Neural crest cell (in vitro differentiated cells): Measurements from ENCODE around the gene ZNF609. TPM values are rescaled to one million over a fixed set of nuclear protein-coding genes. Genes with fewer than 3 reads are reported as not detected.

Source experiments
- DNase-seq: peaks from one replicate; pipeline ENCODE4 v3.0.0; 2021; ENCODE audit warnings: low read depth, mixed read lengths, low spot score
- H3K27ac Mint-ChIP-seq: one replicate; pipeline ENCODE4 v1.8.0; 2021; ENCODE audit warnings: mild to moderate bottlenecking, mixed read lengths; ENCODE audit not compliant: unreplicated experiment
- H3K27me3 Mint-ChIP-seq: 2 replicates; pipeline ENCODE4 v1.8.0; 2021; ENCODE audit warnings: low read depth, mild to moderate bottlenecking, mixed read lengths
- H3K36me3 Mint-ChIP-seq: 2 replicates; pipeline ENCODE4 v1.8.0; 2021; ENCODE audit warnings: low read depth, mild to moderate bottlenecking, mixed read lengths
- H3K4me1 Mint-ChIP-seq: 2 replicates; pipeline ENCODE4 v1.8.0; 2021; ENCODE audit warnings: mixed read lengths
- H3K4me3 Mint-ChIP-seq: one replicate; pipeline ENCODE4 v1.8.0; 2021; ENCODE audit warnings: mild to moderate bottlenecking, mixed read lengths
- H3K9me3 Mint-ChIP-seq: 2 replicates; pipeline ENCODE4 v1.8.0; 2021; ENCODE audit warnings: mixed read lengths
- total RNA-seq: library from RNA; stranded (reverse); gene quantifications from 2 replicates; pipeline ENCODE4 v1.2.1, GENCODE V29; 2021
- TF ChIP-seq, protein P1 (sequence below): fragments of 200-600 bp; sonication (generic); conservative IDR thresholded peaks from 2 replicates; pipeline ENCODE4 v1.5.0; 2021; ENCODE audit warnings: antibody characterized with exemption, mild to moderate bottlenecking

The ZNF609 gene
- total RNA-seq, 1 donor from 2014 or later: 43.0 TPM

DNA sequence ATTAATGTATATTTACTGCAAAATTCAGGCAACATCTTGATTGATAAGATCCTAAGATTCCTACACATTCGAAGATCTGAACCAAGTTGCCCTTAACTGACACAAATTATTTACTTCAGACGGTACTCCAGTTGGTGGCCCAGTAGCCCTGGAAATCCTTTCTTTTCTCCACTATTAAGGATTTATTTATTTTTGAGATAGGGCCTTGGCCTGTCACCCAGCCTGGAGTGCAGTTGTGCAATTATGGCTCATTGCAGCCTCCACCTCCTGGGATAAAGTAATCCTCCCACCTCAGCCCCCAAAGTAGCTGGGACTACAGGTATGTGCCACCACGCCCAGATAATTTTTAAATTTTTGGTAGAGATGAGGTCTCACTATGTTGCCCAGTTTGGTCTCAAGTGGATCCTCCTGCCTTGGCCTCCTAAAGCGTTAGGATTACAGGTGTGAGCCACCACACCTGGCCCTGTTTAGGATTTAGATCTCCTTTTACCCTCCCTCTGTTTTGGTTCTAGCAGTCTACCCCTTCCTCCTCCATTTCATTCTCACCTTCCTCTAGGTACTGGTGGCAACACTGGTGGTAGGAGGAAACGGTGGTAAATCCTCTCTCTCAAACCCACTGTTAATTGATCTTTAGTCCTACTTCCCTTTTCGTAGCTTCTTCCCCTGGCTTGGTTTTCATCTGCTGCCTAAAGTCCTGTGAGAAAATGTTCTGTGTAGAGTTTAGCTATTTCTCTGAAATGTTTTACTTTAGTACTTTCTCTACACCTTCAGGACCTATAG is 12.7 kb upstream of the ZNF609 start:
- DNase-seq: no peak
- Mint-ChIP-seq H3K4me3 (no peak overlapping the region), H3K4me1 (peaks cover 3% of the 10 kb centered on the region), H3K9me3 (no peaks in the 10 kb centered on the region), H3K27me3 (no peaks in the 10 kb centered on the region), H3K27ac (no peak overlapping the region), H3K36me3 (peaks cover 4% of the 10 kb centered on the region)
- TF ChIP-seq, protein P1, sequence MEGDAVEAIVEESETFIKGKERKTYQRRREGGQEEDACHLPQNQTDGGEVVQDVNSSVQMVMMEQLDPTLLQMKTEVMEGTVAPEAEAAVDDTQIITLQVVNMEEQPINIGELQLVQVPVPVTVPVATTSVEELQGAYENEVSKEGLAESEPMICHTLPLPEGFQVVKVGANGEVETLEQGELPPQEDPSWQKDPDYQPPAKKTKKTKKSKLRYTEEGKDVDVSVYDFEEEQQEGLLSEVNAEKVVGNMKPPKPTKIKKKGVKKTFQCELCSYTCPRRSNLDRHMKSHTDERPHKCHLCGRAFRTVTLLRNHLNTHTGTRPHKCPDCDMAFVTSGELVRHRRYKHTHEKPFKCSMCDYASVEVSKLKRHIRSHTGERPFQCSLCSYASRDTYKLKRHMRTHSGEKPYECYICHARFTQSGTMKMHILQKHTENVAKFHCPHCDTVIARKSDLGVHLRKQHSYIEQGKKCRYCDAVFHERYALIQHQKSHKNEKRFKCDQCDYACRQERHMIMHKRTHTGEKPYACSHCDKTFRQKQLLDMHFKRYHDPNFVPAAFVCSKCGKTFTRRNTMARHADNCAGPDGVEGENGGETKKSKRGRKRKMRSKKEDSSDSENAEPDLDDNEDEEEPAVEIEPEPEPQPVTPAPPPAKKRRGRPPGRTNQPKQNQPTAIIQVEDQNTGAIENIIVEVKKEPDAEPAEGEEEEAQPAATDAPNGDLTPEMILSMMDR: no peak

DNA sequence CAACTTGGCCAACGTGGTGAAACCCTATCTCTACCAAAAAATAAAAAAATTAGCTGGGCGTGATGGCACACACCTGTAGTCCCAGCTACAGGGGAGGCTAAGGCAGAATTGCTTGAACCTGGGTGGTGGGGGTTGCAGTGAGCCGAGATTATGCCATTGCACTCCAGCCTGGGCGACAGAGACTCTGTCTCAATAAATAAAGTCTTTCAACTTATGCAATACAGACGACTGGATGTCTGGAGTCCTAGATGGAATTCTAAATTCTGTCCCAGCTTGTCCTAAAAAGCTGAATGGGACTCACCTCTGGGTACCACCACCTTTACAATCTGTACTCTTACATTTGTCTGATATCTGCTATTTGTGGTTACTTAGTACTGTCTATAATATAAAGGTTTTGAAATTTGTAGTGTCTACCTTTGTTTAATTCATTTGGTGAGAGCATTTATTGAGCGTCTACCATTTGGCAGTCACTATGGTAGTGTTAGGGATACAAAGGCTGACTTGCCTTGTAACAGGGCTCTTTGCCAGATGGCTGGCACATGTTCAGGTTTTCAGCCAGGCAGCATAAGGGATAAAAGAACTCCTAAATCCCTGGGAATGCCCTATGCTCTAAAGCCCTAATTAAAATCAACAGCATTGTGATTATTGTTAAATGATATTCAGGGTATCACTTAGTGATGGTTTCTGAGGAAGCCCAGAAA is 7.2 kb upstream of the ZNF609 start:
- no peak for DNase-seq
- no peaks in the 10 kb centered on the region for H3K27me3 Mint-ChIP-seq
- TF ChIP-seq, protein P1: no peak
- H3K4me1 Mint-ChIP-seq: peaks cover 54% of the 10 kb centered on the region
- no peak overlapping the region for H3K27ac Mint-ChIP-seq
- H3K36me3 Mint-ChIP-seq: no peaks in the 10 kb centered on the region
- peak overlapping the region; percentile 0 for H3K4me3 Mint-ChIP-seq
- no peaks in the 10 kb centered on the region for H3K9me3 Mint-ChIP-seq

DNA sequence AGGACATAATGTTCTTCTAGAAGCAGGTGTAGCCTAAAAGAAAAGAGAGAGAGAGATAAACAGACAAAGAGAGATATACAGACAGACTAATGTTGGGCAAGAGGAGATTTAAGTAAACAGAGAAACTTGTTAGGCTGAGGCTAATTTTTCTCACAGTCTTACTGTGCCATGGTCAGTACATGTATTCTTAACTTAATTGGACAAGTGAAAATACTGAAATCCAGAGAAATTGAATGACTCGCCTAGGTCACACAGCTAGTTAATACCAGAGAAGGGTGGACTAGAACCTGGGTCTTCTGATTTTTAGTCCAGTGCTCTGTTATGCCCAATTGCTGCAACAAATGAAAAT is 6.7 kb upstream of the ZNF609 start:
- Mint-ChIP-seq H3K36me3 (no peaks in the 10 kb centered on the region), H3K4me1 (peaks cover 56% of the 10 kb centered on the region), H3K9me3 (no peaks in the 10 kb centered on the region), H3K27me3 (no peaks in the 10 kb centered on the region), H3K4me3 (peak overlapping the region; percentile 0), H3K27ac (peak overlapping the region; percentile 19)
- no peak for DNase-seq
- TF ChIP-seq, protein P1: no peak

DNA sequence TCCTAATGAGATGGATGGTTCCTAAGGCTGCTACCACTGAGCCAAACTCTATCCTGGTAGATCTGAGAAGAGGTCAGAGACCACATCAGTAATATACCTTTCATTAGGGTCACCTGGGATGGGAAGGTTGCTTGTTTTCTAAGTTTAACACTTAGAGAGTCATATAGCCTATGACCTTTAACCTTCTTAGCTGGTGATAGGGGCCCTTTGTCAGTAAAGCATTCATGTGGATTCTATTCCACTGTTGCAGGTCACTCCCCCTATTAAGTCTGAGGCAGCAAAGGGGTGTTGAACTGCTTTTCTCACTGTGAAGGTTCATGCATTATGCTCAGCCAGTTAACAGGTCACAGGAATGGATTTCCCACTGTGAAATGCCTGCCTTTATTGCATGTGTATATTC is 6.1 kb upstream of the ZNF609 start:
- TF ChIP-seq, protein P1: no peak
- H3K36me3 Mint-ChIP-seq: no peaks in the 10 kb centered on the region
- H3K27me3 Mint-ChIP-seq: no peaks in the 10 kb centered on the region
- peak overlapping the region; percentile 19 for H3K27ac Mint-ChIP-seq
- peaks cover 57% of the 10 kb centered on the region for H3K4me1 Mint-ChIP-seq
- DNase-seq: no peak
- H3K4me3 Mint-ChIP-seq: no peak overlapping the region
- no peaks in the 10 kb centered on the region for H3K9me3 Mint-ChIP-seq

DNA sequence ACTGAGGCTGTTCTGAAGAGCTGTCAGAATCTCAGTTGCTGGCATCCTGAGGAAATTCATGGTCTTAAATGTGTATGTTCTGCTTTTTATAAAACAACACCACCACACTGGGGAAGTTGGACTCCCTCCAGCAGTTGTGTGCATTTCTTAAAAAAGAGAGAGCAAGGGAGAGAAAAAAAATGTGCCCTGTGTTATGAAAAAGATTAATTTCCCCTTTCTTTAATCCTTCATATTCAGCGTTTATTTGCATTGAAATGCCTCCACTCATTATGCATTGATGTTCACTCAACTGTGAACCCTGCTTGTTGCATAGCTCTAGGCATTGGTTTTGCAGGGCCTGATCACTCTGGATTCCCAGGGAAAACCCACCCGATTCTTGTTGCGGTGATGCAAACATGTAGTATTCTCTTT is 4.4 kb upstream of the ZNF609 start:
- Mint-ChIP-seq H3K4me3 (peak overlapping the region; percentile 92), H3K27ac (no peak overlapping the region), H3K36me3 (no peaks in the 10 kb centered on the region), H3K9me3 (no peaks in the 10 kb centered on the region), H3K27me3 (no peaks in the 10 kb centered on the region), H3K4me1 (peaks cover 68% of the 10 kb centered on the region)
- TF ChIP-seq, protein P1: no peak
- no peak for DNase-seq
